ENCODE data around the gene GABBR2.

GRCh38 chr9:98673681-98674080 is 35.1 kb downstream of the GABBR2 start:
- TF ChIP-seq GATA3 (IDR thresholded peaks at IDR 0.05; ENCODE audit: low read depth, low read length): no peak
- no peak for TF ChIP-seq GATA2 (IDR thresholded peaks at IDR 0.05; ENCODE audit: low read depth, low read length)
